ENCODE data around the gene KRI1.
"Not testable (repeated sequence)": the region's sequence is repeated elsewhere in the genome, so short reads cannot be mapped to it uniquely, and the experiment has no call there.

Gene KRI1

DNA sequence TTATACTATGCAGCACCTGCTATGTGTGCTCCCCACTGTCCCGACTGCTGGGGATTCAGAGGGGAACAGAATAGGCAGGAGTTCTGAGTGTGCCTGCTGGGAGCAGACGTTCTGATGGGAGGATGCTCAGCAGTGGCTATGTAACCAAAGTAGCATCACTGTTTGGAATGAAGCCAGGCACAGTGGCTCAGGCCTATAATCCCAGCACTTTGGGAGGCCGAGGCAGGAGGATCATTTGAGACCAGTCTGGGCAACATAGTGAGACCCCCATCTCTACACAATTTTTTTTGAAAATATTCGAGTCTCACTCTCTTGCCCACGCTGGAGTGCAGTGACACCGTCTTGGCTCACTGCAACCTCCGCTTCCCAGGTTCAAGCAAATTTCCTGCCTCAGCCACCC is 16.1 kb downstream of the KRI1 start:
- no peak for DNase-seq (ENCODE audit: low read depth)

DNA sequence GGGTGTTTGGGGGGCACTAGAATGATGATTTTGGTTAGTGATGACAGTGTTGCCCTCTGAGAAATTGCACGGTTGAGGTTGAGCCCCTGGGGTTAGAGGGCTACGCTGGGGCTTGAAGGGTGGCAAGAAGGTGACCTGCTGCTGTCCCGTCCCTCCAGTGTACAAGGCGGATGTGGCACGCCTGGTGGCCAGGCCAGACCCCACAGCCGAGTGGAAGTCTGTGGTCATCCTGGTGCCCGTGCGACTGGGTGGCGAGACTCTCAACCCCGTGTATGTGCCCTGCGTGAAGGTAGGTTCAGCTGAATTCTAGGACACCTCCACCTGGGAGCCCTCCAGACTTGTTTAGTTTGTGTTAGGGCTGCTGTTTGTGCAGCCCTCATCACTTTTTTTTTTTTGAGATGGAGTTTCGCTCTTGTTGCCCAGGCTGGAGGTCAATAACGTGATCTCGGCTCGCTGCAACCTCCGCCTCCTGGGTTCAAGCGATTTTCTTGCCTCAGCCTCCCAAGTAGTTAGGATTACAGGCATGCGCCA is 17.0 kb downstream of the KRI1 start:
- DNase-seq (ENCODE audit: low read depth): no peak

DNA sequence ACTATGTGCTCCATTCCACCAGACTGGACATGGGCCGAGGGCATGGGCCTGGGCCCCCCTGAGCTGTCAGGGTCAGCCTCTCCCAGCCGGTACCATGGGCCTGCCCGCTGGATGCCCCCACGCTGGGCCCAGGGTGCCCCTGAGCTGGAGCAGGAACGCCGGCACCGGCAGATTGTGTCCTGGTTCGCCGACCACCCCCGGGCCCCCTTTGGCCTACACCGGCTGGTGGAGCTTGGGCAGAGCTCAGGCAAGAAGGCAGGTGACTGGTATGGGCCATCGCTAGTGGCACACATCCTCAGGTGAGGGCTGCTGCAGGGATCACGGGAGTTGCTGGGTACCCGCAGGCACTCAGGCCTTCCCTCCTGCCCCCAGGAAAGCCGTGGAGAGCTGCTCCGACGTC is 19.0 kb downstream of the KRI1 start:
- DNase-seq (ENCODE audit: low read depth): no peak

DNA sequence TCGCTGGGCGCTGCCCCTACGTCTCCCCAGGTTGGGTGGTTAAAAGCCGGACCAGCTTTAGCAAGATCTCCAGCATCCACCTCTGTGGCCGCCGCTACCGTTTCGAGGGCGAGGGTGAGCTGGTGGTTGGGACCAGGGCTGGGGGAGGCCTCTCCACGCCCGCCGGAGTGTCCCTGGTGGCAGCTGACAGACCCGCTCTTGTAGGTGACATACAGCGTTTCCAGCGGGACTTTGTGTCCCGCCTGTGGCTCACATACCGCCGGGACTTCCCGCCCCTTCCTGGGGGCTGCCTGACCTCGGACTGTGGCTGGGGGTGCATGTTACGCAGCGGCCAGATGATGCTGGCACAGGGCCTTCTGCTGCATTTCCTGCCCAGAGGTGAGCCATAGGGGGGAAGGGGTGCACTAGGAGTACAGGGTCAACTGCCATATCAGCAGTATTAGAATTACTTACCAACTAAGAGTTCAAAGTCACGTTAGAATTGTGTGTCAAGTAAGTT is 21.0 kb downstream of the KRI1 start:
- DNase-seq (ENCODE audit: low read depth): no peak

DNA sequence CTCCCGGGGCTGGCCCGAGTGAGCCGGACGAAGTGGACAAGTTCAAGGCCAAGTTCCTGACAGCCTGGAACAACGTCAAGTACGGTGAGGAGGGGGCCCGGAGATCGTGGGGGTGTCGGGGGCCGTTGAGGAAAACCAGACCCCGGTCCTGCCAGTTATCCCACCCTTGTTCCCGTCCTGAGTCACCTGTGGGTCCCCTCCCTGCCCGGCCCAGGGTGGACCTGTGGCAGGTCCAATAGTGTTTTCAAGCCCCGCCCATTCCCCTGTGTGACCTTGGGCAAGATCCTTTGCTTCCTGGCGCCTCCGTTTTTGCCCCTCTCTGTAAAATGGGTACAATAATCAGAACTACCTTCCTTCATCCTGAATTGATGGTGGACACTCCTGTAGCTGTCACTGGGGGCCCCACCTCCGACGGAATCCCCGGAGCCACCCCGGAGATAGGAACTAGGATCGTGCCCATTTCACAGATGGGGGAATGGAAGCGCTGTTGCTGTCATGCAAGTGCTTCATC is 21.5 kb downstream of the KRI1 start:
- no peak for DNase-seq (ENCODE audit: low read depth)

DNA sequence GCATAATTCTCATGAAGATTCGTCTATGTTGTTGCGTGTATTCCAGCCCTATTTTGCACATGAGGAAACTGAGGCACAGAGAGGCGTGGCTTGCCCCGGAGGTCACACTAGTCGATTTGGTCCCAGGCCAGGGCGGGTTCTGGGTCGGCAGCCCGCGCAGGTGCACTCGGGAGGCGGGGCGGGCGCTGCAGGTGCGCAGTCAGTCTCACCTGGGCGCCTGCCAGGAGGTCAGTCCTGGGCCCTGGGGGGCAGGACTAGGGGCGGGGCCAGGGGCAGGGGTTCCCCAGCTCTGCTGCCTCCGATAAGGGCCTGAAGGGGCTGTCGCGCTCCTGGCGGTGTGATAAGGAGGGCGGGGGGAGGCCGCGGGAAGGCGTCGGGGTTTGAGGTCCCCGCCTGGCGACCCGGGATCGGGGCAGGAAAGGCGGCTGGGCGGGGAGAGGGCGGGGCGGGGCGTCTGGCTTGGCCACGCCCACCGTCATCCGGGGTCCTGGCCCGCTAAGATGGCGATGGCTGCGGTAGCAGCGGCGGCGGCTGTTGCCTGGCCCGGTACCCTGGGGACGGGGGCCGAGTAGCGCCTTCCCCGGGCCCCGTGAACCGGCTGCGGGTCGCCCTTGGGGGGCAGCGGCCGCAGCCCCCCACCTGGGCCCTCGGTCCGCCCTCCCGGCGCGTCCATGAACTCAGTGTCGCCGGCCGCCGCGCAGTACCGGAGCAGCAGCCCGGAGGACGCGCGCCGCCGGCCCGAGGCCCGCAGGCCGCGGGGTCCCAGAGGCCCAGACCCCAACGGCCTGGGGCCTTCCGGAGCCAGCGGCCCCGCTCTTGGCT is 22.2 kb downstream of the KRI1 start, which contains the start of gene ATG4D:
ATG4D (plus strand) TSS at position 485 of the 822 bp plus-strand sequence; CDS start at position 672, 187 bp downstream.
- DNase-seq (ENCODE audit: low read depth): peak; percentile 66

DNA sequence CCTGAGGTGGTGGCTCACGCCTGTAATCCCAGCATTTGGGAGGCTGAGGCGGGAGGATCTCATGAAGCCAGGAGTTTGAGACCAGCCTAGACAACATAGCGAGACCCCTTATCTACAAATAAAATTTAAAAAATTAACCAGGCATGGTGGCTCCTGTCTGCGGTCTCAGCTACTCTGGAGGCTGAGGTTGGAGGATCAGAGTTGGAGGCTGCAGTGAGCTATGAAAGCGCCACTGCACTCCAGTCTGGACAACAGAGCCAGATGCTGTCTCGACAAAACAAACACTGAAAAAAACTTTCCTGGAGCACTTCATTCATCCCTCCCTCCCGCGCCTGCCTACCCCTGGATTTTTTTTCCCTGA is 22.8 kb downstream of the KRI1 start:
- DNase-seq (ENCODE audit: low read depth): no peak

DNA sequence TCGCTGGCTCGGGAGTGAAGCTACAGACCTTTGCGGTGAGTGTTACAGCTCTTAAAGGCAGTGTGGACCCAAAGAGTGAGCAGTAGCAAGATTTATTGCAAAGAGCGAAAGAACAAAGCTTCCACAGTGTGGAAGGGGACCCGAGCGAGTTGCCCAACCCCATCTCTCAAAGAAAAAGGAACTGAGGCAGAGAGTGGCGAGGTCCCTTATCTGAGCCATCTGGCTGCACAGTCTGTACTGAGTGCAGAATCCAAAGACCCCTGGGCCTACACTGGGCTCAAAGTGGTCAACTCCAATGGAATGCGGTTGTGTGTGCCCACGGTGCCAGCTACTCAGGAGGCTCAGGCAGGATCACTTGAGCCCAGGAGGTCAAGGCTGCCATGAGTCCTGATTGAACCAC is 26.8 kb downstream of the KRI1 start:
- not testable (repeated sequence) for DNase-seq (ENCODE audit: low read depth)

DNA sequence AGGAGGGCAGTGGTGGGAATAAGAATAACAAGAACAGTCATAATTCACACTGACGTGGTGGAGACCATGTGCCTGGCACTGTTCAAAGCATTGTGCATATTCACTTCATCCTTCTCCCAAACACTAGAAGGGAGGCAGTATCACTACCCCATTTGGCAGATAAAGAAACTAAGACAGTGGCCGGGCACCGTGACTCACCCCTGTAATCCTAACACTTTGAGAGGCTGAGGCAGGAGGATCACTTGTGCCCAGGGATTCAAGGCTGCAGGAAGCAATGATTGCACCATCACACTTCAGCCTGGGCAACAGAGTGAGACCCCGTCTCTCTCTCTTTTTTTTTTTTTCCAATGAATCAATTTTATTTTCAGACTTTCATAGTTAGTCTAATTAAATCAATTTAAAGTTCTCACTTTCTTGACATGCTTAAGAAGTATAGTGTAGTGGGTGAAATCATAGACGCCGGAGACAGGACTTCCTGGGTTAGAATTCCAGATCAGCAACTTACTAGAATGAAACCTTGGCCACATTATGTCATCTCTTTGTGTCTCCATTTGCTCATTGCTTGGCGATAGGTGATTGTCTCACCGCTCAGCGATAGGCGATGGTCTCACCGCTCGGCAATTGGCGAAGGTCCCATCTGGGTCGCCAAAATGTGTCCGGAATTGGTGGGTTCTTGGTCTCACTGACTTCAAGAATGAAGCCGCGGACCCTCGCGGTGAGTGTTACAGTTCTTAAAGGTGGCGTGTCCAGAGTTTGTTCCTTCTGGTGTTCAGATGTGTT is 27.4 kb downstream of the KRI1 start:
- no peak for DNase-seq (ENCODE audit: low read depth)

DNA sequence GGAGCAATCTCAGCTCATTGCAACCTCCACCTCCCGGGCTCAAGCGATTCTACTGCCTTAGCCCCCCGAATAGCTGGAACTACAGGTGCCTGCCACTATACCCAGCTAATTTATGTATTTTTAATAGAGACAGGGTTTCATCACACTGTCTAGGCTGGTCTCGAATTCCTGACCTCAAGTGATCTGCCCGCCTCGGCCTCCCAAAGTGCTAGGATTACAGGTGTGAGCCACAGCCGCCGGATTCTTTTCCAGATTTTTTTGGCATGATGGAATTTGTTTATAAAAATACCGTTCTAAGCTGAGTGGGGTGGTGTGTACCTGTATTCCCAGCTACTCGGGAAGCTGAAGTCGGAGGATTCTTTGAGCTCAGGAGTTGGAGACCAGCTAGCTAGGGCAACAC is 28.1 kb downstream of the KRI1 start:
- DNase-seq (ENCODE audit: low read depth): no peak

DNA sequence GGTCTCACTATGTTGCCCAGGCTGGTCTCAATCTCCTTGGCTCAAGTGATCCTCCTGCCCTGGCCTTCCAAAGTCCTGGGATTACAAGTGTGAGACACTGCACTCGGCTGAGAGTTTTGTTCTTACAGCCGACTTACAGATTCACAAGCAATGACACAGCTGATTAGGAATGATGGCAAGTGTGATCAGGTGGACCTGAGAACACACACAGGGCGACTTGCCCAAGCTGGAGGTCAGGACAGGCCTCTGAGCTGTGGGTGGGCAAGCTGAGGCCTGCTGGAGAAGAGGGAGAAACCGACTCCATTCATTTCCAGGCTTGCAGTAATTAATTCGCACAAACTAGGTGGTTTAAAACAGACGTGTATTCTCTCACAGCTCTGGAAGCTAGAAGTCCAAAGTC is 30.2 kb downstream of the KRI1 start:
- no peak for DNase-seq (ENCODE audit: low read depth)

DNA sequence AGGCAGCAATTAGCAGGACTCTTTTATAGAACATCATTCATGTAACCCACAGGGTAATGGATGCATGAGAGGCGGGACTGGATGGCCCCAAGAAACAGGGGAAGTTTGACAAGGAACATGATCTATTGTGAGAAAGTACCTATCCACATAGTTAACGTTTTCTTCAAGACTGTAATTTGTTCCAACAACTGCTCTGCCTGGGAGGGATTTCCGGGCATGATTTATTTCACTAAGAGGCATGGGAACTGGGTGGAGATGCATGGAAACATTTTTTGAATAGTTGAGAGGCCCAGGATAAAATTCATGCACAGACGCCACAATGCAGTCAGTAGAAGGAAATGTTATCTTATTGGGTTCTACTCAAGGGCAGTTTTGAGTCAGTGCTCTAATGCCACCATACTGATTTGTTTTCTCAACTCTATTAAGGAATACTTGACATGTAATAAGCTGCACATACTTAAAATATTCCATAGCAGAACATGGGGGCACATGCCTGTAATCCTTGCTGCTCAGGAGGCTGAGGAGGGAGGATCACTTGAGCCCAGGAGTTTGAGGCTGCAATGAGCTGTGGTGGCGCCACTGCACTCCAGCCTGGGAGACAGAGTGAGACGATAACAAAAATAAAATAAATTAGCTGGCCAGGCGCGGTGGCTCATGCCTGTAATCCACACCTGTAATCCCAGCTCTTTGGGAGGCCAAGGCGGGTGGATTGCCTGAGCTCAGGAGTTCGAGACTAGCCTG is 32.0 kb downstream of the KRI1 start:
- DNase-seq (ENCODE audit: low read depth): no peak

DNA sequence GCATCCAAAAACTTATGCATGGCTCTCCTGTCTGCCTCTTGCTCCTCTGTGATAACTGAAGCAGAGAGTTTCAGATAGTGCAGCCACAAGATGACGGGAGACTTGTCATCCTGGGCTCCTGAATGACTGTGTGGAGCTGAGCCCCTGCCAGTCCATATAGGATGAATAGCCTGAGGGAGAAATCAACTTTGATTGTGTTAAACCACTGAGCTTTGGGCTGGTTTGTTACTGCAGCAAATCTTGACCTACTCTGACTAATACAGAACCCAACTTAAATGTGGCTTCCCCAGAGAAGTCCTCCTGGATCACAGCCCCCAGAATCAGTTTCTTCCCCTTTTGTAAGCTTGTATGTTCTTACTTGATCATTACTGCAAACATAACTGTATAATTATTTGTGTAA is 33.4 kb downstream of the KRI1 start:
- no peak for DNase-seq (ENCODE audit: low read depth)

DNA sequence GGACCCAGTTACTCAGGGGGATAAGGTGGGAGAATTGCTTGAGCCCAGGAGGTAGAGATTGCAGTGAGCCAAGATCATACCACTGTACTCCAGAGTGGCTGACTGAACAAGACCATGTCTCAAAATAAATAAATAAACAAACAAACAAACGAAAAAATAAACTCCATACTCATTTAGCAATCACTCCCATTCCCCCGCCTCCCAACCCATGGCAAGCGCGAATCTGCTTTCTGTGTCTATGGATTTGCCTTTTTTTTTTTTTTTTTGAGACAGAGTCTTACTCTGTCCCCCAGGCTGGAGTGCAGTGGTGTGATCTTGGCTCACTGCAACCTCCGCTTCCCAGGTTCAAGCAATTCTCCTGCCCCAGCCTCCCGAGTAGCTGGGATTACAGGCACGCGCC is 38.9 kb downstream of the KRI1 start:
- not testable (repeated sequence) for DNase-seq (ENCODE audit: low read depth)

DNA sequence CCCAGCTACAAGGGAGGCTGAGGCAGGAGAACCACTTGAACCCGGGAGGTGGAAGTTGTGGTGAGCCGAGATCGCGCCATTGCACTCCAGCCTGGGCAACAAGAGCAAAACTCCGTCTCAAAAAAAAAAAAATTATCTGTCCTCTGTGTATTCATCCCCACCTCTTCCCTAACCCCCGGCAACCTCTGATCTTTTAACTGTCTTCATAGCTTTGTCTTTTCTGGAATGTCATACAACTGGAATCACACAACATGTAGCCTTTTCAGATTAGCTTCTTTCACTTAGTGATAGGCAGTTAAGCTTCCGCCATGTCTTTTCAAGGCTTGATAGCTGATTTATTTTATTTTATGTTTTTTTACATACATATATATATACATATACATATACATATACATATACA is 40.2 kb downstream of the KRI1 start:
- no peak for DNase-seq (ENCODE audit: low read depth)

DNA sequence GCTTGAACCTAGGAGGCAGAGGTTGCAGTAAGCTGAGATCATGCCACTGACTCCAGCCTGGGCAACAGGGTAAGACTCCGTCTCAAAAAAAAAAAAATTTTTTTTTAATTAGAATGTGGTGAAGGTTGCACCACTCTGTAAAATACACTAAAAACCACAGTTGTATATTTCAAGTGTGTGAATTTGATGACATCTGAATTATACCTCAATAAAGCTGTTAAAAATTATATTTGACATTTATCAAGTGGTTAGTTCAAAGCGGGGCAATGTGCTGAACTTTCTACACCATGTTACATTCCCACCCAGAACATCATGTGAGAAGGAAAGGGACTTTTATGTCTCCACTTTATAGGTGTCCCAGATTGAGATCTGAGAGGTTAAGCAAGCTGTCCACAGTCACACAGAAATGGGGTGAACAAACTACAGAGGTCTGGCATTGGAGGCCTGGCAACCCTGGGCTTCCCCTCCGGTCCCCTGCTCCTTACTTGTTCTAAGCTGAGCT is 42.6 kb downstream of the KRI1 start:
- DNase-seq (ENCODE audit: low read depth): no peak

DNA sequence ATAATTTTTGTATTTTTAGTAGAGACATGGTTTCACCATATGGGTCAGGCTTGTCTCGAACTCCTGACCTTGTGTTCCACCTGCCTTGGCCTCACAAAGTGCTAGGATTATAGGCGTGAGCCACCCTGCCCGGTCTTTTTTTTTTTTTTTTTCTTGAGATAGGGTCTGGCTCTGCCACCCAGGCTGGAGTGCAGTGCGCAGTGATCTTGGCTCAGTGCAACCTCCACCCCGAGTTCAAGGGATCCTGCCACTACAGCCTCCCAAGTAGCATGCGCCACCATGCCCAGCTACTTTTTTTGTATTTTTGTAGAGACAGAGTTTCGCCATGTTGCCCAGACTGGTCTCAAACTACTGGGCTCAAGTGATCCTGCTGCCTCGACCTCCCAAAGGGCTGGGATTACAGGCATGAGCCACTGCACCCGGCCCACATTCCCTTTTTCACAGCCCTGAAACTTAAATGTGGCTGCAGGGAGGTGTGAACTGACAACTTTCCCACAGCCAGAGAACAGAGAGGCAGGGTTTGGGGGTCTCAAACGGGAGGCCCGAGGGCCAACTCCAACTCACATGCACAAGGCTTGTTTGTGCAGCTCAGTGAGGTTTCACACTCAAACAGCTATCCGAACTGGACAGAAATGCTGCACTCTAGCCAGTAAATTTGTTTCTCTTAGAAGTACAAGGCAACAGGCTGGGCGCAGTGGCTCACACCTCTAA is 44.2 kb downstream of the KRI1 start:
- no peak for DNase-seq (ENCODE audit: low read depth)

DNA sequence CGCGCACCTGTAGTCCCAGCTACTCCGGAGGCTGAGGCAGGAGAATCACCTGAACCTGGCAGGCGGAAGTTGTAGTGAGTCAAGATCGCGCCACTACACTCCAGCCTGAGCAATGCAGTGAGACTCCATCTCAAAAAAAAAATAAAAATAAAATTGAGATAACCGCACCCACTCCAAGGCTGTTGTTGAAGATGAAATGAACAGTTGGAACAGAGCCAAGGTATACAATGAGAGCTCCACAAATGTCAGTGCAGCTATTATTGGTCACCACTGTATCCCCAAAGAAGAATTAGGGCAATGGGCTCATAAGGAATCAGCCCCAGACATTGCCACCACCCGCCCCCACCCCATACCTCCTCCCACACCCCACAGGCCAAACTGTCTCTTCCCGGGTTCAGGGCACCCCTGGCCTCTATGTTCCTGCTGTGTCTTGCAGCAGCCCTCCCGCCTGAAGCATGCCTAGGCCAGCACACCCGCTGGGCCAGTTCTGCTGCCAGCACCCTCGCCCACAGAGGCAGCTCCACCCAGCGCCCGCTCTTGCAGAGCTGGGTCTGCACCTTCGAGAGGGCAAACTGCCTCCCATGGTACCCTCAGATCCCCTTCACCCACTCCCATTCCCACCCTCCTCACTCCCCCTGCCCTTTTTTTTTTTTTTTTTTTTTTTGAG is 45.0 kb downstream of the KRI1 start:
- DNase-seq (ENCODE audit: low read depth): no peak

DNA sequence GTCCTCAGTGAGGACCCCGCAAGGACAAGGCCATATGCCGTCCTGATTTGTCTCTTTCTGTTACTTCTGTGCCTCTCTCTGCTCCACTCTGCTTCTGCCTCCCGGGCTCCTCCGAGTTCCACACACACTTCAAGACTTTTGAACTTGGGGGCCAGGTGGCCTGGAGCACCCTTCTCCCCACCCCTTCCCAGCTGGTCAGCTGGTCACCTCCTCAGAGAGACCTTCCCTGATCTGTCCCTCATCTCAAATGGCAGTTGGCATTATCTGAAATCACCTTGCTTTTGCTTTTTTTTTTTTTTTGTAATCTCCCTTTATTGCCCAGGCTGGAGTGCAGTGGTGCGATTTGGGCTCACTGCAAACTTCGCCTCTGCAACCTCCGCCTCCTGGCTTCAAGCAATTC is 46.4 kb downstream of the KRI1 start:
- no peak for DNase-seq (ENCODE audit: low read depth)

DNA sequence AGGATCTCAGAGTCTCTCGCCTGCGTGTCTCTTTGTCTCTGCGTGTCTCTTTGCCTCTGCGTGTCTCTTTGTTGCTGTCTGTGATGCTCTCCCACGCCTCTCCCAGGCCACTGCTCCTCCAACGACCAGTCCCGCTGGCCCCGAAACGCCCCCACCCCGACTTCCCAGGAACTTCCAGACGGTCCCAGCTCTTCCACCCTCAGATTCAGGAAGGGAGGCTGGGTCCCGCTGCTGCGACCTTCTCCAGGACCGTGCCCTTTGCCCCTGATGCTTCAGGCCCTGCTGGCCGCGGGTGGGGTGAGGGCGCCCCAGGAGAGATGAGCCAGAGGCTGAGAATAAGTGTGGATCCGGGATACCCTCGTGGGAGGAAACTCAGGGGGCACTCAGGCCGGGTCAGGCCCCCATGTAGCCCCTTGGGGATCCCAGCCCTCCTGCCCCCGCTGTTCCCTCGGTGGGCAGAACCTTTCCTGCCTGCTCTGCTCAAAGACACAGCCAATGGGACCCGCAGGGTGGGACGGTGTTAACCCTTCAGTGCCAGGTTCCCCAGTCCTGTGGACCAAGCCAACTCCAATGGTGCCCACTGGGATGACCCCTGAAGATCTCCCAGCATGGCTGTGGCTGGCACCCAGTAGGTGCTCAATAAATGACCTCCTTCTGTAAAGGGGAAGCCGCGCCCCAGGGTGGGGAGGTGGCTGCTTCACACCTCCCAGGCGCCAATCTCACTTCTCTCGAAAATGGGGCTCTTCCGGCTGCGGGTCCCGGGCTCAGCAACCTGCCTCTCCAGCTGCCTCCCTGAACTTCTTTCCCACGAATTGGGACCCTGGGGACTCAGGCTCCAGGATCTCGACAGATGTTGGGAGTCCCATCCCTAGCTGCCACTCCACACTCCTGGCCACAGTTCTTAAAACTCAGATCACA is 47.1 kb downstream of the KRI1 start:
- no peak for DNase-seq (ENCODE audit: low read depth)

All from activated T-helper 9 cell treated with anti-CD3 and anti-CD28 coated beads, Interleukin-2, amount 50 U/mL, for 16 hours (primary cell).